HG03457 (cell line): ENCODE results near the gene HRG.

ENCODE experiments used
- ATAC-seq: cut with Tn5 transposase; IDR thresholded peaks from one replicate; pipeline ENCODE4 v1.9.1; 2021; ENCODE audit warnings: moderate number of reproducible peaks; ENCODE audit not compliant: unreplicated experiment

The HRG gene

GRCh38 chr3:186719945-186720739, 54.3 kb downstream of the HRG start:
- no peak for ATAC-seq

- ATAC-seq: no peak
Measured at GRCh38 chr3:186722457-186722856, 56.6 kb downstream of the HRG start.

- no peak for ATAC-seq
Measured at GRCh38 chr3:186724911-186725310, 59.1 kb downstream of the HRG start.
